ENCODE measurements around the gene ZWILCH. TPM values are rescaled to one million over a fixed set of nuclear protein-coding genes. Genes with fewer than 3 reads are reported as not detected.
A peak's percentile ranks its signal among the peaks of the same experiment; 100 is the strongest.

Gene ZWILCH
- total RNA-seq, 1 donor from 2014 or later = 8.7 TPM

GRCh38 chr15:66542896-66543295, 37.8 kb downstream of the ZWILCH start:
- DNase-seq (ENCODE audit: low read depth) = no peak

- no peak for DNase-seq (ENCODE audit: low read depth)
Measured at GRCh38 chr15:66545255-66545654, 40.1 kb downstream of the ZWILCH start.

GRCh38 chr15:66555685-66556084, 50.6 kb downstream of the ZWILCH start:
- no peak for DNase-seq (ENCODE audit: low read depth)

GRCh38 chr15:66558271-66558670, 53.1 kb downstream of the ZWILCH start:
- DNase-seq (ENCODE audit: low read depth) = no peak

- no peak for DNase-seq (ENCODE audit: low read depth)
Measured at GRCh38 chr15:66560856-66561525, 55.9 kb downstream of the ZWILCH start.

GRCh38 chr15:66563126-66563525, 58.0 kb downstream of the ZWILCH start:
- DNase-seq (ENCODE audit: low read depth) = no peak

GRCh38 chr15:66563566-66564110, 58.5 kb downstream of the ZWILCH start:
- DNase-seq (ENCODE audit: low read depth) = no peak

- no peak for DNase-seq (ENCODE audit: low read depth)
Measured at GRCh38 chr15:66564136-66565041, 59.3 kb downstream of the ZWILCH start.

- DNase-seq (ENCODE audit: low read depth) = no peak
Measured at GRCh38 chr15:66565141-66565641, 60.1 kb downstream of the ZWILCH start.

- peak; percentile 71 for DNase-seq (ENCODE audit: low read depth)
Measured at GRCh38 chr15:66565741-66566144, 60.6 kb downstream of the ZWILCH start, which contains the start of gene LCTL. LCTL (minus strand) TSS chr15:66565998; CDS start chr15:66565365, 633 bp downstream.

- peak; percentile 68 for DNase-seq (ENCODE audit: low read depth)
Measured at GRCh38 chr15:66566963-66567531, 61.9 kb downstream of the ZWILCH start.

- no peak for DNase-seq (ENCODE audit: low read depth)
Measured at GRCh38 chr15:66567897-66568296, 62.8 kb downstream of the ZWILCH start.

GRCh38 chr15:66569461-66570137, 64.5 kb downstream of the ZWILCH start:
- DNase-seq (ENCODE audit: low read depth) = no peak

GRCh38 chr15:66570327-66570726, 65.2 kb downstream of the ZWILCH start:
- no peak for DNase-seq (ENCODE audit: low read depth)

- DNase-seq (ENCODE audit: low read depth) = no peak
Measured at GRCh38 chr15:66570842-66571478, 65.8 kb downstream of the ZWILCH start.

- DNase-seq (ENCODE audit: low read depth) = no peak
Measured at GRCh38 chr15:66572146-66572545, 67.0 kb downstream of the ZWILCH start.

- no peak for DNase-seq (ENCODE audit: low read depth)
Measured at GRCh38 chr15:66573348-66573718, 68.2 kb downstream of the ZWILCH start.

GRCh38 chr15:66573719-66574595, 68.8 kb downstream of the ZWILCH start:
- DNase-seq (ENCODE audit: low read depth) = no peak

GRCh38 chr15:66574596-66574950, 69.4 kb downstream of the ZWILCH start:
- no peak for DNase-seq (ENCODE audit: low read depth)

Measured in myocyte (in vitro differentiated cells).